ENCODE results near the gene VENTX.

VENTX gene

GRCh38 chr10:133202778-133203651 lies 34.6 kb upstream of the VENTX start:
- no peak for DNase-seq

- DNase-seq = no peak
These were observed 33.9 kb upstream of the VENTX start for GRCh38 chr10:133203652-133204195.

- DNase-seq = no peak
These were observed 33.2 kb upstream of the VENTX start for GRCh38 chr10:133204226-133205015.

GRCh38 chr10:133205146-133205545 lies 32.5 kb upstream of the VENTX start:
- DNase-seq = no peak

DNA sequence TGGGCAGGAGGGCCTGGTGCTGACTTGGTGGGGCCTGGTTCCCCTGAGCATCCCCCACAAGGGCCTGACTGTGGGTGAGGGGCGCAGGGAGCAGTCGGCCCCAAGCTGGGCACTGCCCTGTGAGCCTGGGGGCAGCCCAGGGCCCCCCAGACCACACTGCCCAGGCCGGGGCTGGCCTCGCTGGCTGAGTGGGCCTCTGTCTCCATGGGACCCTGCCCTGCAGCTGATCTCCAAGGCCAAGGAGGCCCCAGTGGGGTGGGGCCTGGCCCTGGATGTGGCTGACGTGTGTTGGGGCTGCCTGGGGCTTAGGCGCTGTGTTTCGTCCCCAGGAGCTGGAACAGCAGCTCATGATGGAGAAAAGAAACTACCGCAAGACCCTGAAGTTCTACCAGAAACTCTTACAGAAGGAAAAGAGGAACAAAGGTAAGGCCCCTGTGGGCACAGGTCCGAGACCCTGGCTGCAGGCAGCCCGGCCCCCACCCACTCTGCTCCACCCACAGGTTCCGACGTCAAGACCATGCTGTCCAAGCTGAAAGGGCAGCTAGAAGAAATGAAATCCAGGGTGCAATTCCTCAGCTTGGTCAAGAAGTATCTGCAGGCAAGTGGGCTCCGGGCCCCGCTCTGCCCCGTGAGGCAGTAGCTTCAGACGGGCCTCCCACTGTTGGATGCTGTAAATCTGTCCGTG lies 31.2 kb upstream of the VENTX start:
- DNase-seq = no peak

GRCh38 chr10:133207041-133207600 lies 30.5 kb upstream of the VENTX start:
- DNase-seq = no peak

DNA sequence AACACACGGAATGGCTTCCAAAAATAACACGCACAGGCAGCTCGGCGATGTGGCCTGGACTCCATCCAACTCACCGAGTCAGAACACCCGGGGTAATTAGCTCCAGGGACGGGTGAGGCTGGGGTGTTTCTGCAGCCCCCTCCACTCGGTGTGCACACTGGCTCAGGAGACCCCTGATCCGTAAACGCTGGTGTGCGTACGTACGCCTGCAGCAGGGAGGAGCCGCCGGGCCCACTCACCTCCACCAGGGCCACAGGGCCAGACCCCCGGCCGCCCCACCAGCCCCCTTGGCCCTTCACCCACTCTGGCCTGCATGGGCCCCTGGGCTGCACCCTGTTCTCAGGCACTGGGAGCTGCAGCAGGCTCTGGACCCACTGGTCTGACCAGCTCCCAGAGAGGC lies 30.0 kb upstream of the VENTX start:
- no peak for DNase-seq

DNA sequence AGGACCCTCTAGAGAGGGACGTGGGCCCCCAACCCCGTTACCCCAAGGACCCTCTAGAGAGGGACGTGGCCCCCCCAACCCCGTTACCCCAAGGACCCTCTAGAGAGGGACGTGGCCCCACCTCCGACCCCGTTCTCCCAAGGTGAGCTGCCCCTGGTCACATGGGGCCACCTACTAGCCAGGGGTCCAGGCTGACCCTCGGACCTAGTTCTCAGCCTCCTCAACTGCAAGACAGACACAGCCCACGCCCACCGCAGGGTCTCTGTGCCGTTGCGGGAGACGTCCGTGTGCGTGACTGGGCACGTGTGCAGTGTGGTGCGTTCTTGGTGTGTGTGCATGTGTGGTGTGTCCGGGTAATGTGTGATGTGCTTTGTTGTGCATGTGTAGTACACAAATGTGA lies 29.2 kb upstream of the VENTX start:
- DNase-seq = no peak

DNA sequence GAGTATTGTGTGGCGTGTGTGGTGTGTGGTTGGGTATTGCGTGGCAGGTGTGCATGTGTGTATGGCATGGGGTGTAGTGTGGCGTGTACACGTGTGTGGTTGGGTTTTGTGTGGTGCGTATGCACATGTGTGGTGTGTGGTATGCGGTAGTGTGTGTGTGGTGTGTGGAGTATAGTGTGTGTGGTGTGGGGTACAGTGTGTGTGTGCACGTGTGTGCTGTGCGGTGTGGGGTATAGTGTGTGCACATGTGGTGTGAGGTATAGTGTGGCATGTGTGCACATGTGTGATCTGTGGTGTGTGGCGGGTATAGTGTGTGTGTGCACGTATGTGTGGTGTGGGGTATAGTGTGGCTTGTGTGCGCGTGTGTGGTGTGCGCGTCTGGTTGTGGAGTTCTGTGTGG lies 28.5 kb upstream of the VENTX start:
- no peak for DNase-seq

DNA sequence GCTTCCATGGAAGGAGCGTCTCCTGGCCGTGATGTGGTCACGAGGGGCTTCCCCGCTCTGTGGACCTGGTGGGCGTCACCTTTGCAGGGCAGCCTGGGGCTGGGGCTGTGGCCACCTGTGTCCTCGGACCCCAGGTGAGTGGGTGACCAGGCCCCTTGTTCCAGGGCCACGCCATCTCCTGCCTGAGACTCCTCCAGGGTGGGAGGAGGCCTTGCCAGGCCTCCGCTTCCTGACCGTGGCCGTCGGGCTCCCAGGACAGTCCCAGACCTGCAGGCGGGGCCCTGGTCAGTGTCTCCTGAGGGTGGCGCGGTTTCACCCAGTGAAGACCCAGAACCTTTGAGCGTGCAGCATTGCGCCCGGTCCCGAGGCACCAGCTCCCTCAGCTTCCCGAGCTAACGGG lies 28.0 kb upstream of the VENTX start:
- no peak for DNase-seq

DNA sequence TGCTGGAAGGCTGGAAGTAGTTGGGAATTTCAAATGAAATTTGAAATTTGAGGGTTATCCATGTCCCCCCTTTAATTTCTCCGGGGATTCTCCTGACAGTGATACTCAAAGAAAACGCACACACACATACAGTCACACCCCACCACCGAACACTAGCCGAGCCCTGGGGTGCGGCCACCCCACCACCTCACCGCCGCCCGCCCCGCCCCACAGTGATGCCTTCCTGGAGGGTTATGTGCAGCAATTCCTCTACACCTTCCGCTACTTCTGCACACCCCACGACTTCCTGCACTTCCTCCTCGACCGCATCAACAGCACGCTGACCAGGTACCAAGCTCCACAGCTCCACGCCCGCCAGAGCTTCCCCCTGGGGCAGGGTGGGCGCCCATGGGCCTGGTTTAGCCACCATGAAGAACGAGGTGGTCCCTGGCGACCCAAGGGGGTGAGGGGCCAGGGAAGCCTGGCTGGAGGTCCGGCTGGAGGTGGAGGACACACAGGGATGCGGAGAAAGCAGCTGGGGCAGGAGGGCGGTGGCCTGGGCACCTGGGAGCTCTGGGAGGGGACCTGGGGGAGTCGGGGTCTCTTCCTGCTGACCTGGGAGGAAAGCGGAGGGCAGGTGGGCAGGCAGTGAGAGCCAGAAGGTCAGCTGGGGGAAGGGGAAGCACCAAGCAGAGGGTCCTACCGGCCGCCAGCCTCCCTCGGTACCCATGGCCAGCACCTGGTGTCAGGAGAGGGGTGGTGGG lies 27.1 kb upstream of the VENTX start:
- DNase-seq = no peak

DNA sequence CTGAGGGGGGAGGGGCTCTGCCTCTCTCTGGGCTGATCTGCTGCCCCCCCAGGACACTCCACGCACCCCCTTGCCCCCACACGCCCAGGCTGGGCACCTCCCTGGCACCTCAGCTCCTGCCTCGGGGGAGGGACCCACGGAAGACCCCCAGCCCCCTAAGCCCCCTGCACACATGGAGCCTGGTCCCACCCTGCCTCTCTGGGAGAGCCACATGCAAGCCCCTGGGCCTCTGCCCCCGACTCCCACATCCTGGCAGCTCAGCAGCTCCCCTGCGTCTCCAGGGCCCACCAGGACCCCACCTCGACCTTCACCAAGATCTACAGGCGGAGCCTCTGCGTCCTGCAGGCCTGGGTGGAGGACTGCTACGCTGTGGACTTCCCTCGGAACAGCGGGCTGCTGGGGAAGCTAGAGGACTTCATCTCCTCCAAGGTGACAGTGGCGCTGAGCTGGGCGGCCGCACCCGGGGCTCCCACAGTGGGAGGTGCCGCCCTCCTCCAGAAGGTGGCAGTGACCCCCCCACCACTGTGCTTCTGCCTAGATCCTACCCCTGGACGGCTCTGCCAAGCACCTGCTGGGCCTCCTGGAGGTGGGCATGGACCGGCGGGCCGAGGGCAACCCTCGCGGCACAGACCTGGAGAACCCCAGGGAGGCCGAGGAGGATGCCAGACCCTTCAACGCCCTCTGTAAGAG lies 26.4 kb upstream of the VENTX start:
- no peak for DNase-seq

- no peak for DNase-seq
These were observed 25.4 kb upstream of the VENTX start for GRCh38 chr10:133211959-133212852.

DNA sequence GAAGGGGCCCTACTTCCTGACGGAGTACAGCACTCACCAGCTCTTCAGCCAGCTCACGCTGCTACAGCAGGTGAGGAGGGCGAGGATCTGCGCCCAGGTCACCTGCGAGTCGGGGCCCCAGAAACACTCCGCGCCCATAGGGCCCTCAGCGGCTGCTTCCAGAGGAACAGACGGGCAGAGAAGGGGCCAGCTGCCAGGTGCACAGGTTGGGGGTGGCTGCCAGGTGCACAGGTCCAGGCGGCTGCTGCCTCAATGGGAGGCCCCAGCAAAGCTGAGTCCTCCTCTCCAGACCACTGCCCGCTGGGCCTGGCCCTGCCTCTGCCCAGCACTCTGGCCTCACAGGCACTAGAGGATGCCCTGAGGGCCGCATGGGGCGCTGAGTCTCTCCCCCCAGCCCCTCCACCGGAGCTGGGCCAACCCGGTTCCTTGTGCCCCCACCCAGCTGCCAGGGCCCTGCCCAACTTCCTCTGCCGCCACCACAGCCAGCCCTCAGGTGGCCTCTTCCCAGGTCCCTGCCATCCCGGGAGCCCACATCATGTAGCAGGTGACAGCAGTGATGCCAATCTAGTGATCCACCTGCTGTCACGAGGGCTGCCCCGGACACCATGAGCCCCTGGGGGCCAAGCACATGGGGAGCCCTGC lies 24.7 kb upstream of the VENTX start:
- DNase-seq = no peak

- no peak for DNase-seq
These were observed 23.8 kb upstream of the VENTX start for GRCh38 chr10:133213641-133214467.

- no peak for DNase-seq
These were observed 22.9 kb upstream of the VENTX start for GRCh38 chr10:133214468-133215410.

GRCh38 chr10:133215586-133215985 lies 22.1 kb upstream of the VENTX start:
- DNase-seq = no peak

- DNase-seq = no peak
These were observed 20.9 kb upstream of the VENTX start for GRCh38 chr10:133216776-133217175.

Measured in NCI-H526 (cell line).